NCI-H526 treated with DMSO at 0.1 percent for 48 hours (cell line): ENCODE data around the gene PAPPA.

Source experiments
- DNase-seq: peaks from one replicate; lab custom pipeline; 2025; lab: John Stamatoyannopoulos, UW

Gene PAPPA

GRCh38 chr9:116276651-116277121 lies 123.1 kb downstream of the PAPPA start:
- no peak for DNase-seq

DNA sequence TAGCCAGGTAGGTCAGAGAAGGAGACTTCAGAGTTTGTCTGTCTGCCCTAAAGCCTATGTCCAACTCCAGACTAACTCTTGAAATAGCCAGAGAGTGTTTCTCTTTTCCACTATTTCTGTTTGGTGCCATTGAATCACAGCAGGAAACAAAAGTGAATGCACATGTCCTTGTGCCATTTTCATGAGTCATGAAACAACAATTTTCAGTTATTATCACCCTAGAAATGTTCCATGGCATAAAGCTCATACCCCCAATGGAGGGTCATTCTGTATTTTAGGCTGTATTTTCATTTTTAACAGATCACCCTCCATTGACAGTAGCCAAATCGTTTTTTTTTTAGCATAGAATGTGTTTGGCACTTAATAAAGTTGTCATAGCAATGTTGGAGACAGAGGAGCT lies 124.7 kb downstream of the PAPPA start:
- DNase-seq: no peak

GRCh38 chr9:116279230-116279629 lies 125.6 kb downstream of the PAPPA start:
- DNase-seq: no peak

- no peak for DNase-seq
Measured at GRCh38 chr9:116280529-116280928, 126.9 kb downstream of the PAPPA start.

DNA sequence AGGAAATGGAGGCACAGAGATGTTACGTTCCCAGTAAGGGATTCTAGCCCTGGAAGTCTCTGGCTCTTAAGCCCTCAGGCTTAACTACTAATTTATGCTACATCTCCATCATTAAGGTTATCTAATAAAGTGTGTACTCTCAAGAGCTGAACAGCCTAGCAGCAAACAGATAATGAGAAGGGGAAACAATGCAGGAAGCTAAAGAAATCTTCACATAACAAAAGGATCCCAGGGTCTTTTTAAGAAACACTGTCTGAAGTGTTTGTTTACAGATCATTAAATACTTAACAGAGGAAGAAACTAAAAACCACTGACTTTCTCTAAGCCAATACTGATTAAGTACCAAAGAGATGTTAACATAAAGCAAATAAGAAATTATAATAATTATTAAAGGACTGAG lies 129.0 kb downstream of the PAPPA start:
- DNase-seq: no peak

- DNase-seq: no peak
Measured at GRCh38 chr9:116284518-116284917, 130.9 kb downstream of the PAPPA start.

- DNase-seq: no peak
Measured at GRCh38 chr9:116285320-116285719, 131.7 kb downstream of the PAPPA start.

DNA sequence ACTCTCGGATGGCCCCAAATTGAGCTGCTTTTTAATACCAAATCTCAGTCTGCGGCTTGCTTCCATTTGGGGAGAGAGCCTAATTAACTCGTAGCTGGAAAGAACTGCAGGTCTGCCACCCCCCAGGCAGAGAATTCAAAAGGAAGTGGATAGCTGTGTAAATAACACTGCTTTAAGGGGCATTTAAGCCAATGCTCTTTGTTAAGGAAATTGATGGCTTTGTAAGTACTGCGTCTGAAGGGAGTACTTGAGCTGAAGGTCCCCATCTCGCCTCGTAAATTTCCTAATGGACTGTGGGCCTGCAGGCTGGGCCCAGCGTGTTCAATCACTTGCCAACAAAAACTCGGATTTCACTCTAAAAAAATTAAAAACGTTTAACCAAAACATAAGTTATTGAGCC lies 132.7 kb downstream of the PAPPA start:
- DNase-seq: no peak

DNA sequence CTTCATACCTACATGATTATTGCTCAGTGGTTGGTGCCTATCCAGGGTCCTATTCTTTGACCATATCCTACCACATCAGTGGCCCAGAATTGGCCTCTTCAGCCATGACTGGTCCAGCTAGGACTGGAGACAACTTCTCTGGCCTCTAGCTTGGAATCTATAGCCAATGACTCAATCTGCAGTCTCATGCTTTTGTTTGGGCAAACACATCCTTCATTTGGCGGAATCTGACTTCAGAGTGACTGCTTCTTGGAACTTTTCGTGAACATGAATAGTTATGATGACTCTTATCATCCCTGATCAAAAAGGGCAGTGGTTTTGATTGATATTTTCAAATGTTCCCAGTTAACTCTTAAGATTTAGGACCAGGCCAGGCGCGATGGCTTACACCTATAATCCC lies 134.1 kb downstream of the PAPPA start:
- DNase-seq: no peak

DNA sequence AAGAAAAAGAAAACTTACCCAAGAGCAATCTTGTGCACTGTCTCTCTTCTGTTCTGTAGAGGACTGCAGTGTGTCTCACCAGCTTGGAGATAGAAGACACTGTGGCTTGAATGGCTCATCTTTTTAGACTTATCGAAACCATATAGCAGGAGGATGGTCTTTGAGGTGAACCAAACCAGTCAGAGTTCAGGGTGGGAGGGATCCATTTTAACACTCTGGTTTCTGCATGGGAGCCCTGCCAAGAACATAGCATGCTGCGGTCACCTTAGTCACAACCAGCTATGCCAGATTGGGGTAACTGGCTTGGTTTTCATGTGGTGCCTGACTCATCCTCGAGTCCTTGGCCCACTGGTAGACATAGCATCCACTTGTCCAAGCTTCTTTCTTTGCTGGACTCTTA lies 135.1 kb downstream of the PAPPA start:
- DNase-seq: no peak

GRCh38 chr9:116297346-116297745 lies 143.8 kb downstream of the PAPPA start:
- no peak for DNase-seq

DNA sequence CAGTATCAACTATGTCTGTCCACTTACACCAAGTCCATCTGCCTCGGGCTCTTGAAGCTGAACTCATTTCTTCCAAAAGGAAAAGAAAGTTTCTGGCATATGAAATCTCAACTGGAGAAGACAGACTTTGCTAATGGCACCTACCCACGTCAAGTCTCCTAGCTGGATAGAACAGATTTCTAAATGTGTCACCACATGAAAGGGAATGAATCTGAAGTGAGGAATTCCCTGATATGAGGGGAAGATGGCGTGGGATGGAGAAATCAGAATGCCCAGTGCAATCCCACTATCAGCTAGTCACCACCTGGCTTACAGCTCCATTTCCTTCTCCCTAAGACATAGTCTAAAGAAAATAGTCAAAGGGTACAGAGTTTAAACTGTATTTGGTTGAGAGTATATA lies 144.7 kb downstream of the PAPPA start:
- DNase-seq: no peak

- DNase-seq: no peak
Measured at GRCh38 chr9:116298878-116299391, 145.3 kb downstream of the PAPPA start.

- no peak for DNase-seq
Measured at GRCh38 chr9:116300360-116300870, 146.8 kb downstream of the PAPPA start.

- no peak for DNase-seq
Measured at GRCh38 chr9:116303270-116303669, 149.7 kb downstream of the PAPPA start.

DNA sequence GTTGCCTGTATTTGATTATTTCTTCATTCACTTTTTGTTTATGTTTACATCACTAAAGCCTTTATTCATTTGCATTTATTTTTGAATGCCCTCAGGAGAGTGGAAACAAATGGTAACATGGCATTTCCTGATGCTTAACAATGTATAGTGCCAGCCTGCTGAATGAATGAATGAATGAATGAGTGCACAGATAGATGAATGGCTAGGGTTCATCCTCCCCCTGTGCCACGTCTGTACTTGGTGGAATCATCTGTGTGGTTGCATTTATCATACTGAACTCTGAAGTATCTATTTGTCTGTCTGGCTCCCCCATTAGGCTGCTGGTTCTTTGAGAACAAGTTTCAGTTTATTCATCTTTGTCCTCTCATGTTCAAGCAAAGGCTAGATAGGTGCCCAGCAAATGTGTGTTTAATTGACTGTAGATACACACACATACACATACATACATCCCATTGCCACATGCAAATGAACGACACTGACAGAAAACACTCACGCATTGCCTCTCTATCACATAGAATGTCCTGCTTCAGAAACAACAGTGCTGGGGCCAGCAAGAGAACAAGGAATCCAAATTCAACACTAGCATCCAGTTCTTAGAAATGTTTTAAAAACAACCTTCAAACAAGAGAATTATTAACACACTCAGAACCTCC lies 150.4 kb downstream of the PAPPA start:
- peak; percentile 13 for DNase-seq

DNA sequence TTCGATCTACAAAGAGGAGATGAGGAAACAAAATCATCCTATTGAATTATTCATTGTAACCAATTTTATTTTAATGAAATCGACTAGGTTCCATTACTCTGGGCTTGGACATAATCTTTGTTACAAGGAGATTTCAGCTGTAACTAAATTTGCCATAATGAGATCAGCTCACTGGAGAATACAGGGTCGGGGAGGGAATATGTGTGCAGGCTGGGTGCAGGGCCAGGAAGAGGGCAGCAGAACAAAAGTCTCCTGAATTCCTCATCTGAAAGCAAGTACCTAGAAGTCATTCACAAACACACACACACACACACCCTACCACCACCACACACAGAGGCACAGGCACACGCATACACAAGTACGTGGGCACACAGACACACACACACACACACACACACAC lies 151.2 kb downstream of the PAPPA start:
- no peak for DNase-seq

DNA sequence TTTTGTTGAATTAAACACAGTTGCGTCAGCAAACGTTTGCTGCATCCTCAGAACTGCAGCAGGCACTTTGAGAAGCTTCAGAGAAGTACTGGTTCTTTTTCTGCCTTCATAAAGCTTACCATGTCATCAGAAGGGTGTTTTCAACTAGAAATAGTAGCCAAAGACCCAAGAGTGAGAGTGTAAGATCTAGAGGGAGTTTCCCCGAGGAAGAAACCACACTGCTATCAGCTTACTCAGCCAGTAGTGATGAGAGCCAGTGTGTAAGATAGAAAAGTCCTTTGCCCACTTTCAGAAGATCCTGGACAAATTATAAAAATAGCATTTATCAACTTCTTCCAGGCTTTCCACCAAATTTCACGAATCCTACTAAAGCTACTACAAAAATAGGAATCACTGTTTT lies 154.5 kb downstream of the PAPPA start:
- no peak for DNase-seq

GRCh38 chr9:116309900-116310611 lies 156.5 kb downstream of the PAPPA start:
- no peak for DNase-seq

- no peak for DNase-seq
Measured at GRCh38 chr9:116312221-116312620, 158.6 kb downstream of the PAPPA start.

- DNase-seq: no peak
Measured at GRCh38 chr9:116313638-116314037, 160.0 kb downstream of the PAPPA start.

DNA sequence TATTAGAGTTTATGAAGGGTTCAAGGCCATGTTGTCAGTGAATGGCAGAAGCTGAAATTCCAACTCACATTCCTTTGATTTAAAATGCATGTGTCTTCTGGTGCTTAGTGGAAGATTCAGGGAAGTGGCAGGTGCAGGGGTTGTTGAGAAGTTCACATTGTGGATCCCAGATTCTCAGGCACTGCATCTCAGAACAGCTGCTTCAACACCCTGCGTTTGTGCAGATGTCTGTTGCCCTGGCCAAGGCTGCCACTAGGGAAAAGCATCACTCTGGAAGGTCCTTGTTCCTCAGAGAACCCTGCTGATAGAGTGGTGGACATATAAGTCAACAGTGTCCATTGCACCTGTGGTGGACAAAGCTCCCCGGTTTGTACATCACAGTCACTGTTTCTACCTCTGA lies 162.7 kb downstream of the PAPPA start:
- no peak for DNase-seq

- no peak for DNase-seq
Measured at GRCh38 chr9:116317503-116317902, 163.9 kb downstream of the PAPPA start.
